PC-9 (cell line): ENCODE measurements around the gene PCMTD2. TPM values are rescaled to one million over a fixed set of nuclear protein-coding genes. Genes with fewer than 3 reads are reported as not detected.

Experiments used
- BruUV-seq: library from RNA; stranded (reverse); fragments of 400-500 nt; replicated peaks from 2 replicates; lab custom pipeline; 2021; lab: Mats Ljungman, UMichigan
- CTCF ChIA-PET: fragments of 300-600 bp; sonication (Branson Sonifier 250); formaldehyde crosslinking; loops from one replicate; lab custom pipeline; 2022; ENCODE audit warnings: antibody characterized with exemption; lab: Charles Lee
- POLR2A ChIA-PET: fragments of 300-600 bp; sonication (Branson Sonifier 250); formaldehyde crosslinking; loops from one replicate; lab custom pipeline; 2022; ENCODE audit warnings: antibody characterized with exemption; ENCODE audit not compliant: unreplicated experiment; lab: Charles Lee
- DNase-seq, 2 experiments: peaks; one replicate each; pipeline versions ENCODE4 v3.0.0 to v3.0.0-alpha.2; 2015 to 2022; ENCODE audit warnings: mixed read lengths in 1 of 2
- H2AFZ ChIP-seq: fragments of 200-600 bp; sonication (generic); 2 replicates; pipeline ENCODE4 v1.8.1; 2017; ENCODE audit warnings: antibody characterized with exemption
- H3F3A ChIP-seq: fragments of 200-600 bp; sonication (generic); 2 replicates; pipeline ENCODE4 v1.8.1; 2017; ENCODE audit warnings: antibody characterized with exemption, mild to moderate bottlenecking, low read depth; ENCODE audit not compliant: insufficient read depth
- H3K27ac ChIP-seq: fragments of 200-600 bp; sonication (generic); 2 replicates; pipeline ENCODE4 v1.6.1; 2016; ENCODE audit warnings: mixed run types
- H3K27me3 ChIP-seq: fragments of 200-600 bp; sonication (generic); 2 replicates; pipeline ENCODE4 v1.6.1; 2016; ENCODE audit warnings: low read depth, mixed run types; ENCODE audit not compliant: insufficient read depth
- H3K36me3 ChIP-seq: fragments of 200-600 bp; sonication (generic); 2 replicates; pipeline ENCODE4 v1.6.1; 2016; ENCODE audit warnings: low read depth, mixed run types
- H3K4me1 ChIP-seq: fragments of 200-600 bp; sonication (generic); replicated peaks from 2 replicates; pipeline ENCODE4 v1.6.1; 2016; ENCODE audit warnings: mixed run types; ENCODE audit not compliant: insufficient read depth
- H3K4me2 ChIP-seq: fragments of 200-600 bp; sonication (generic); 2 replicates; pipeline ENCODE4 v1.6.1; 2017; ENCODE audit warnings: mixed run types
- H3K4me3 ChIP-seq: fragments of 200-600 bp; sonication (generic); 2 replicates; pipeline ENCODE4 v1.6.1; 2016; ENCODE audit warnings: mixed run types
- H3K79me2 ChIP-seq: fragments of 200-600 bp; sonication (generic); 2 replicates; pipeline ENCODE4 v1.6.1; 2017; ENCODE audit warnings: low read depth, mixed run types
- H3K9me2 ChIP-seq: fragments of 200-600 bp; sonication (generic); 2 replicates; pipeline ENCODE4 v1.8.1; 2017; ENCODE audit warnings: mild to moderate bottlenecking; ENCODE audit not compliant: insufficient read depth
- H3K9me3 ChIP-seq: fragments of 200-600 bp; sonication (generic); 2 replicates; pipeline ENCODE4 v1.8.1; 2016; ENCODE audit warnings: low read depth; ENCODE audit not compliant: insufficient read depth
- H4K20me1 ChIP-seq: fragments of 200-600 bp; sonication (generic); 2 replicates; pipeline ENCODE4 v1.8.1; 2017; ENCODE audit not compliant: insufficient read depth
- EZH2 ChIP-seq: fragments of 200-600 bp; sonication (generic); IDR thresholded peaks from 2 replicates; pipeline ENCODE4 v1.8.0; 2017; ENCODE audit warnings: antibody characterized with exemption, low read depth
- intact Hi-C: fragments of 100-400 bp; cut with micrococcal nuclease; formaldehyde crosslinking; loops from one replicate; pipeline ENCODE4 v1.10.0; 2022; ENCODE audit not compliant: unreplicated experiment
- total RNA-seq: library from RNA; stranded (reverse); gene quantifications from 2 replicates; pipeline ENCODE4 v1.2.3, GENCODE V29; 2021
- TF ChIP-seq, protein P1 (sequence below): fragments of 200-600 bp; sonication (generic); conservative IDR thresholded peaks from 2 replicates; pipeline ENCODE4 v1.6.1; 2017; ENCODE audit warnings: mixed run types, antibody characterized with exemption, mild to moderate bottlenecking, moderate library complexity

PCMTD2 gene
- total RNA-seq, 1 experiment from 2014 or later, result 86.5 TPM

DNA sequence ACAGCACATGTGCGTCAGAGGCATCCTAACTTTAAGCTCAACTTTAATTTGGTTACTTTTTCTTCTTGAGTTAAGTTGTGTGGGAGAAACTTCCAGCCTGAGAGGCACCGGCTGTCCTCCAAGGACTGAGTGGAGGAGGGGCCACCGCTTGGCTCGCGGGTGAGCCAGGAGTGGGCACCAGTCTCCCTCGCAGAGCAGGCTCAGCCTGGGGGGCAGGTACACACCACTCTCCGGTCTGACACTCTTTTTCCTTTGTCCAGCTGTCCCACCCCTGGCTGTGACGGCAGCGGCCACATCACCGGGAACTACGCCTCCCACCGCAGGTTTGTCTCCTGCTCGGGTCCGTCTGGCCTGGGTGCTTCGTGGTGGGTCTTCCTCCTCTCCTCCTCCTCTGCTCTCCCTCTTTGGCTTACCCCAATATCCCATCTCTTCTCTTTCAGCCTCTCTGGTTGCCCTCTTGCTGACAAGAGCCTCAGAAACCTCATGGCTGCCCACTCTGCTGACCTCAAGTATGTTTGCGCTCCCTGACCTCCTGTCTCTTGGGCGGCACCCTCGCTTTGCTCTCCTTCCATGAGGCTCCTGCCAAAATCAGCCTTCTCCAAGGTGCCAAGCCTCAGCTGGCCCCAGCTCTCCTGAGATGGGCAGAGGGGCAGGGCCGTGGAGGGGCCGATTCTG is 32.6 kb upstream of the PCMTD2 start:
- H3K4me2 ChIP-seq, result no peak overlapping the region
- DNase-seq, result no peak
- POLR2A ChIA-PET, result interaction anchor here (0.5 to 0.7 kb wide), 2 partner anchors 20 to 1601 kb away, joined by 3 read pairs; no protein-coding TSS in a partner anchor
- H3K4me3 ChIP-seq, result no peak overlapping the region
- no peak for TF ChIP-seq EZH2
- TF ChIP-seq, protein P1, sequence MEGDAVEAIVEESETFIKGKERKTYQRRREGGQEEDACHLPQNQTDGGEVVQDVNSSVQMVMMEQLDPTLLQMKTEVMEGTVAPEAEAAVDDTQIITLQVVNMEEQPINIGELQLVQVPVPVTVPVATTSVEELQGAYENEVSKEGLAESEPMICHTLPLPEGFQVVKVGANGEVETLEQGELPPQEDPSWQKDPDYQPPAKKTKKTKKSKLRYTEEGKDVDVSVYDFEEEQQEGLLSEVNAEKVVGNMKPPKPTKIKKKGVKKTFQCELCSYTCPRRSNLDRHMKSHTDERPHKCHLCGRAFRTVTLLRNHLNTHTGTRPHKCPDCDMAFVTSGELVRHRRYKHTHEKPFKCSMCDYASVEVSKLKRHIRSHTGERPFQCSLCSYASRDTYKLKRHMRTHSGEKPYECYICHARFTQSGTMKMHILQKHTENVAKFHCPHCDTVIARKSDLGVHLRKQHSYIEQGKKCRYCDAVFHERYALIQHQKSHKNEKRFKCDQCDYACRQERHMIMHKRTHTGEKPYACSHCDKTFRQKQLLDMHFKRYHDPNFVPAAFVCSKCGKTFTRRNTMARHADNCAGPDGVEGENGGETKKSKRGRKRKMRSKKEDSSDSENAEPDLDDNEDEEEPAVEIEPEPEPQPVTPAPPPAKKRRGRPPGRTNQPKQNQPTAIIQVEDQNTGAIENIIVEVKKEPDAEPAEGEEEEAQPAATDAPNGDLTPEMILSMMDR, result no peak
- H3K79me2 ChIP-seq, result no peaks in the 10 kb centered on the region
- H3K4me1 ChIP-seq, result peaks cover 11% of the 10 kb centered on the region
- H2AFZ ChIP-seq, result no peak overlapping the region
- intact Hi-C loops, result no loop called here
- no peaks in the 10 kb centered on the region for H4K20me1 ChIP-seq
- CTCF ChIA-PET, result no interaction called here
- no peak overlapping the region for H3K27ac ChIP-seq
- H3K27me3 ChIP-seq, result peaks cover 62% of the 10 kb centered on the region
- peaks cover 10% of the 10 kb centered on the region; the same call in 1 of the 2 replicates for H3F3A ChIP-seq
- BruUV-seq, result no TSS peak
- H3K9me2 ChIP-seq, result no peaks in the 10 kb centered on the region
- no peaks in the 10 kb centered on the region for H3K36me3 ChIP-seq
- H3K9me3 ChIP-seq, result no peaks in the 10 kb centered on the region

- intact Hi-C loops, result no loop called here
- Histone ChIP-seq H3K9me2 (no peaks in the 10 kb centered on the region), H3K4me3 (no peak overlapping the region), H3K27me3 (peaks cover 62% of the 10 kb centered on the region), H3K36me3 (no peaks in the 10 kb centered on the region), H4K20me1 (no peaks in the 10 kb centered on the region), H3K9me3 (no peaks in the 10 kb centered on the region), H3K27ac (no peak overlapping the region), H2AFZ (no peak overlapping the region), H3K4me1 (peaks cover 11% of the 10 kb centered on the region), H3F3A (peaks cover 10% of the 10 kb centered on the region; the same call in 1 of the 2 replicates), H3K4me2 (no peak overlapping the region), H3K79me2 (no peaks in the 10 kb centered on the region)
- CTCF ChIA-PET, result no interaction called here
- DNase-seq, result no peak
- POLR2A ChIA-PET, result no interaction called here
- no TSS peak for BruUV-seq
- no peak for TF ChIP-seq EZH2
- TF ChIP-seq, protein P1, result no peak
Measured at GRCh38 chr20:64223526-64224067, 32.0 kb upstream of the PCMTD2 start.

- H3K4me1 ChIP-seq, result peaks cover 11% of the 10 kb centered on the region
- POLR2A ChIA-PET, result no interaction called here
- peak in 1 of 2 experiments; percentile 78 for DNase-seq
- no TSS peak for BruUV-seq
- no peaks in the 10 kb centered on the region for H3K9me2 ChIP-seq
- TF ChIP-seq EZH2, result no peak
- TF ChIP-seq, protein P1, result no peak
- H3K4me2 ChIP-seq, result no peak overlapping the region
- no peaks in the 10 kb centered on the region for H3K36me3 ChIP-seq
- H3K79me2 ChIP-seq, result no peaks in the 10 kb centered on the region
- no peak overlapping the region for H2AFZ ChIP-seq
- H3K9me3 ChIP-seq, result no peaks in the 10 kb centered on the region
- peaks cover 10% of the 10 kb centered on the region; the same call in 1 of the 2 replicates for H3F3A ChIP-seq
- H3K4me3 ChIP-seq, result no peak overlapping the region
- no peak overlapping the region for H3K27ac ChIP-seq
- no peaks in the 10 kb centered on the region for H4K20me1 ChIP-seq
- peaks cover 62% of the 10 kb centered on the region for H3K27me3 ChIP-seq
- intact Hi-C loops, result no loop called here
- CTCF ChIA-PET, result no interaction called here
Measured at GRCh38 chr20:64224351-64225170, 31.0 kb upstream of the PCMTD2 start.
